Neural cell (in vitro differentiated cells): ENCODE measurements around the gene TRAPPC3. TPM values are rescaled to one million over a fixed set of nuclear protein-coding genes. Genes with fewer than 3 reads are reported as not detected.

Experiments
- H2AFZ ChIP-seq: fragments of 200-600, 300-800 bp; sonication (generic), shearing (Covaris generic); 2 replicates; pipeline ENCODE4 v1.6.0; 2014; ENCODE audit warnings: low read depth, mild to moderate bottlenecking, antibody characterized with exemption, low read length, moderate library complexity
- H3F3A ChIP-seq: fragments of 200-600 bp; shearing (Covaris generic); 2 replicates; pipeline ENCODE4 v1.6.1; 2016; ENCODE audit warnings: mild to moderate bottlenecking, moderate library complexity, mixed read lengths, antibody characterized with exemption, low read length; ENCODE audit not compliant: insufficient read depth, poor library complexity, severe bottlenecking
- H3K27ac ChIP-seq: fragments of 200-600, 300-800 bp; sonication (generic), shearing (Covaris generic); 2 replicates; pipeline ENCODE4 v1.5.1; 2014; ENCODE audit warnings: mild to moderate bottlenecking, low read length, moderate library complexity
- H3K27me3 ChIP-seq: fragments of 300-800, 200-600 bp; sonication (generic), shearing (Covaris generic); 2 replicates; pipeline ENCODE4 v1.6.0; 2014; ENCODE audit warnings: mild to moderate bottlenecking, low read depth, low read length, moderate library complexity; ENCODE audit not compliant: insufficient read depth
- H3K36me3 ChIP-seq: fragments of 300-800, 200-600 bp; sonication (generic), shearing (Covaris generic); 2 replicates; pipeline ENCODE4 v1.5.1; 2014; ENCODE audit warnings: mild to moderate bottlenecking, antibody characterized with exemption, low read length, moderate library complexity; ENCODE audit not compliant: insufficient read depth
- H3K4me2 ChIP-seq: fragments of 300-800, 200-600 bp; sonication (generic), shearing (Covaris generic); 2 replicates; pipeline ENCODE4 v1.6.0; 2014; ENCODE audit warnings: mild to moderate bottlenecking, low read length
- H3K4me3 ChIP-seq: fragments of 300-800, 200-600 bp; sonication (generic), shearing (Covaris generic); 2 replicates; pipeline ENCODE4 v1.5.1; 2014; ENCODE audit warnings: mild to moderate bottlenecking, low read length, moderate library complexity
- H3K79me2 ChIP-seq: fragments of 200-600 bp; shearing (Covaris generic); replicated peaks from 2 replicates; pipeline ENCODE4 v1.6.0; 2014; ENCODE audit warnings: mild to moderate bottlenecking, low read length, moderate library complexity; ENCODE audit not compliant: insufficient read depth
- H3K9ac ChIP-seq: fragments of 300-800, 200-600 bp; sonication (generic), shearing (Covaris generic); 2 replicates; pipeline ENCODE4 v1.6.1; 2016; ENCODE audit warnings: mild to moderate bottlenecking, low read length, mixed read lengths
- H3K9me2 ChIP-seq: fragments of 200-600 bp; shearing (Covaris generic); 2 replicates; pipeline ENCODE4 v1.6.1; 2016; ENCODE audit warnings: mild to moderate bottlenecking, low read length, mixed read lengths; ENCODE audit not compliant: insufficient read depth
- H3K9me3 ChIP-seq: fragments of 200-600, 300-800 bp; sonication (generic), shearing (Covaris generic); 2 replicates; pipeline ENCODE4 v1.6.1; 2016; ENCODE audit warnings: mild to moderate bottlenecking, mixed run types, low read length, moderate library complexity, mixed read lengths
- H4K20me1 ChIP-seq: fragments of 200-600 bp; shearing (Covaris generic); 2 replicates; pipeline ENCODE4 v1.6.1; 2016; ENCODE audit warnings: mild to moderate bottlenecking, mixed run types; ENCODE audit not compliant: insufficient read depth
- EP300 ChIP-seq: fragments of 450-650 bp; conservative IDR thresholded peaks from 2 replicates; pipeline ENCODE4 v1.6.1; 2014; ENCODE audit warnings: antibody characterized with exemption, mild to moderate bottlenecking, moderate library complexity; ENCODE audit not compliant: poor library complexity, severe bottlenecking
- EZH2 ChIP-seq: fragments of 200-600, 300-800 bp; shearing (Covaris generic), sonication (generic); IDR thresholded peaks from 2 replicates; pipeline ENCODE4 v1.6.1; 2014; ENCODE audit warnings: antibody characterized with exemption, low read length, borderline replicate concordance, mild to moderate bottlenecking; ENCODE audit not compliant: insufficient read depth, poor library complexity, severe bottlenecking
- MXI1 ChIP-seq: fragments of 450-650 bp; conservative IDR thresholded peaks from 2 replicates; pipeline ENCODE4 v1.6.1; 2014; ENCODE audit warnings: antibody characterized with exemption, mild to moderate bottlenecking; ENCODE audit not compliant: poor library complexity, severe bottlenecking
- POLR2AphosphoS5 ChIP-seq: IDR thresholded peaks from 2 replicates; pipeline ENCODE4 v1.6.1; 2012
- RAD21 ChIP-seq: fragments of 450-650 bp; conservative IDR thresholded peaks from 2 replicates; pipeline ENCODE4 v1.6.1; 2014; ENCODE audit warnings: antibody characterized with exemption, mild to moderate bottlenecking, moderate library complexity
- REST ChIP-seq: IDR thresholded peaks from 2 replicates; pipeline ENCODE4 v1.6.1; 2012; ENCODE audit warnings: borderline replicate concordance
- SMC3 ChIP-seq: fragments of 450-650 bp; conservative IDR thresholded peaks from 2 replicates; pipeline ENCODE4 v1.6.1; 2014; ENCODE audit warnings: antibody characterized with exemption, mild to moderate bottlenecking, moderate library complexity; ENCODE audit not compliant: poor library complexity
- TAF1 ChIP-seq: IDR thresholded peaks from 2 replicates; pipeline ENCODE4 v1.6.1; 2012; ENCODE audit warnings: low read depth
- polyA plus RNA-seq: library from polyadenylated mRNA; depleted of rRNA; stranded (reverse); fragments of >200 nt; gene quantifications from 2 replicates; pipeline ENCODE4 v1.2.3, GENCODE V29; 2014
- TF ChIP-seq, protein P1 (sequence below): fragments of 450-650 bp; IDR thresholded peaks from 2 replicates; pipeline ENCODE4 v1.5.1; 2014; ENCODE audit warnings: antibody characterized with exemption, mild to moderate bottlenecking, moderate library complexity; ENCODE audit not compliant: poor library complexity, severe bottlenecking

Gene TRAPPC3
- polyA plus RNA-seq, 1 donor from 2014 or later = 278 TPM

GRCh38 chr1:36136535-36136934 is 12.8 kb downstream of the TRAPPC3 start:
- Histone ChIP-seq H3K9me3 (no peaks in the 10 kb centered on the region), H3K9me2 (no peaks in the 10 kb centered on the region), H3K36me3 (peaks cover 5% of the 10 kb centered on the region), H3K4me2 (no peak overlapping the region), H3F3A (no peaks in the 10 kb centered on the region), H3K27ac (no peak overlapping the region), H4K20me1 (no peaks in the 10 kb centered on the region), H3K27me3 (no peaks in the 10 kb centered on the region), H2AFZ (no peak overlapping the region), H3K79me2 (no peaks in the 10 kb centered on the region), H3K9ac (no peak overlapping the region), H3K4me3 (no peak overlapping the region)
- TF ChIP-seq, protein P1, sequence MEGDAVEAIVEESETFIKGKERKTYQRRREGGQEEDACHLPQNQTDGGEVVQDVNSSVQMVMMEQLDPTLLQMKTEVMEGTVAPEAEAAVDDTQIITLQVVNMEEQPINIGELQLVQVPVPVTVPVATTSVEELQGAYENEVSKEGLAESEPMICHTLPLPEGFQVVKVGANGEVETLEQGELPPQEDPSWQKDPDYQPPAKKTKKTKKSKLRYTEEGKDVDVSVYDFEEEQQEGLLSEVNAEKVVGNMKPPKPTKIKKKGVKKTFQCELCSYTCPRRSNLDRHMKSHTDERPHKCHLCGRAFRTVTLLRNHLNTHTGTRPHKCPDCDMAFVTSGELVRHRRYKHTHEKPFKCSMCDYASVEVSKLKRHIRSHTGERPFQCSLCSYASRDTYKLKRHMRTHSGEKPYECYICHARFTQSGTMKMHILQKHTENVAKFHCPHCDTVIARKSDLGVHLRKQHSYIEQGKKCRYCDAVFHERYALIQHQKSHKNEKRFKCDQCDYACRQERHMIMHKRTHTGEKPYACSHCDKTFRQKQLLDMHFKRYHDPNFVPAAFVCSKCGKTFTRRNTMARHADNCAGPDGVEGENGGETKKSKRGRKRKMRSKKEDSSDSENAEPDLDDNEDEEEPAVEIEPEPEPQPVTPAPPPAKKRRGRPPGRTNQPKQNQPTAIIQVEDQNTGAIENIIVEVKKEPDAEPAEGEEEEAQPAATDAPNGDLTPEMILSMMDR = no peak
- no peak for TF ChIP-seq SMC3
- no peak for TF ChIP-seq TAF1
- TF ChIP-seq POLR2AphosphoS5 = no peak
- no peak for TF ChIP-seq REST
- no peak for TF ChIP-seq MXI1
- no peak for TF ChIP-seq EP300
- TF ChIP-seq RAD21 = no peak
- TF ChIP-seq EZH2 = no peak

GRCh38 chr1:36135796-36136195 is 13.5 kb downstream of the TRAPPC3 start:
- Histone ChIP-seq H3K9ac (no peak overlapping the region), H3K4me2 (no peak overlapping the region), H3K4me3 (no peak overlapping the region), H4K20me1 (no peaks in the 10 kb centered on the region), H3K27ac (no peak overlapping the region), H3K9me3 (no peaks in the 10 kb centered on the region), H3K79me2 (no peaks in the 10 kb centered on the region), H3K9me2 (no peaks in the 10 kb centered on the region), H2AFZ (no peak overlapping the region), H3F3A (no peaks in the 10 kb centered on the region), H3K27me3 (no peaks in the 10 kb centered on the region), H3K36me3 (peaks cover 5% of the 10 kb centered on the region)
- TF ChIP-seq REST = no peak
- no peak for TF ChIP-seq MXI1
- TF ChIP-seq, protein P1 = no peak
- TF ChIP-seq EP300 = no peak
- TF ChIP-seq EZH2 = no peak
- no peak for TF ChIP-seq TAF1
- no peak for TF ChIP-seq SMC3
- no peak for TF ChIP-seq RAD21
- no peak for TF ChIP-seq POLR2AphosphoS5
